Uterus (tissue), 2 donors: ENCODE measurements around the gene TRAF4.

Experiments
- POLR2A ChIP-seq, 2 donors: fragments of 450-650 bp; IDR thresholded peaks; one replicate each; pipeline ENCODE4 v1.6.1; 2016; ENCODE audit warnings: antibody characterized with exemption in 2 of 2, mild to moderate bottlenecking in 1 of 2, moderate library complexity in 1 of 2
- TF ChIP-seq, protein P1 (sequence below), 4 experiments: fragments of 200-600 bp in 2 of 4; fragments of 450-650 bp in 2 of 4; sonication (generic) in 2 of 4; IDR thresholded peaks; one replicate each; pipeline ENCODE4 v1.5.1; 2016 to 2019; ENCODE audit warnings: antibody characterized with exemption in 4 of 4, mild to moderate bottlenecking in 2 of 4, moderate library complexity in 1 of 4

- TF ChIP-seq, protein P1, sequence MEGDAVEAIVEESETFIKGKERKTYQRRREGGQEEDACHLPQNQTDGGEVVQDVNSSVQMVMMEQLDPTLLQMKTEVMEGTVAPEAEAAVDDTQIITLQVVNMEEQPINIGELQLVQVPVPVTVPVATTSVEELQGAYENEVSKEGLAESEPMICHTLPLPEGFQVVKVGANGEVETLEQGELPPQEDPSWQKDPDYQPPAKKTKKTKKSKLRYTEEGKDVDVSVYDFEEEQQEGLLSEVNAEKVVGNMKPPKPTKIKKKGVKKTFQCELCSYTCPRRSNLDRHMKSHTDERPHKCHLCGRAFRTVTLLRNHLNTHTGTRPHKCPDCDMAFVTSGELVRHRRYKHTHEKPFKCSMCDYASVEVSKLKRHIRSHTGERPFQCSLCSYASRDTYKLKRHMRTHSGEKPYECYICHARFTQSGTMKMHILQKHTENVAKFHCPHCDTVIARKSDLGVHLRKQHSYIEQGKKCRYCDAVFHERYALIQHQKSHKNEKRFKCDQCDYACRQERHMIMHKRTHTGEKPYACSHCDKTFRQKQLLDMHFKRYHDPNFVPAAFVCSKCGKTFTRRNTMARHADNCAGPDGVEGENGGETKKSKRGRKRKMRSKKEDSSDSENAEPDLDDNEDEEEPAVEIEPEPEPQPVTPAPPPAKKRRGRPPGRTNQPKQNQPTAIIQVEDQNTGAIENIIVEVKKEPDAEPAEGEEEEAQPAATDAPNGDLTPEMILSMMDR (IDR thresholded peaks at IDR 0.05): peak in 3 of 4 experiments; percentile 42 to 77 (median 67)
- peak; percentile 98 for TF ChIP-seq POLR2A (IDR thresholded peaks at IDR 0.05)
These were observed at the start of gene TRAF4 for GRCh38 chr17:28743243-28744103.
